HepG2 (cell line): ENCODE results near the gene ASH1L. TPM values are rescaled to one million over a fixed set of nuclear protein-coding genes. Genes with fewer than 3 reads are reported as not detected.

Source experiments
- AHR ChIP-seq: IDR thresholded peaks from 2 replicates; pipeline ENCODE4 v1.6.1; 2018; ENCODE audit warnings: missing genetic modification reagents, missing compliant biosample characterization
- ATF6 ChIP-seq: sonication (generic); formaldehyde crosslinking; conservative IDR thresholded peaks from 2 replicates; pipeline ENCODE4 v1.4.0; 2020; ENCODE audit warnings: missing genetic modification reagents
- FOXO1 ChIP-seq: sonication (generic); formaldehyde crosslinking; IDR thresholded peaks from 2 replicates; pipeline ENCODE4 v1.4.0; 2020; ENCODE audit warnings: missing genetic modification reagents
- GATAD2A ChIP-seq: IDR thresholded peaks from 2 replicates; pipeline ENCODE4 v1.6.1; 2016
- HNRNPK ChIP-seq: fragments of 200-400 bp; formaldehyde crosslinking; IDR thresholded peaks from 2 replicates; pipeline ENCODE4 v1.6.1; 2018; ENCODE audit warnings: low read length, low read depth, moderate library complexity, mild to moderate bottlenecking; ENCODE audit not compliant: poor library complexity, severe bottlenecking
- KLF16 ChIP-seq, 2 experiments: sonication (generic) in 1 of 2; formaldehyde crosslinking in 1 of 2; IDR thresholded peaks; 2 replicates each; pipeline versions ENCODE4 v1.6.1 to v1.8.0; 2016 to 2023; ENCODE audit warnings: missing genetic modification reagents in 2 of 2, missing compliant biosample characterization in 1 of 2
- RARA ChIP-seq: IDR thresholded peaks from 2 replicates; pipeline ENCODE4 v1.6.1; 2016; ENCODE audit warnings: missing genetic modification reagents, missing compliant biosample characterization
- REL ChIP-seq: sonication (generic); formaldehyde crosslinking; conservative IDR thresholded peaks from 2 replicates; pipeline ENCODE4 v1.8.0; 2022; ENCODE audit warnings: mild to moderate bottlenecking, missing genetic modification reagents, moderate library complexity
- RFXAP ChIP-seq: sonication (generic); formaldehyde crosslinking; IDR thresholded peaks from 2 replicates; pipeline ENCODE4 v1.4.0; 2020; ENCODE audit warnings: missing genetic modification reagents, borderline replicate concordance
- SP140L ChIP-seq: sonication (generic); formaldehyde crosslinking; IDR thresholded peaks from 2 replicates; pipeline ENCODE4 v1.4.0; 2020; ENCODE audit warnings: missing genetic modification reagents, borderline replicate concordance
- TBX2 ChIP-seq: sonication (generic); formaldehyde crosslinking; IDR thresholded peaks from 2 replicates; pipeline ENCODE4 v1.5.0; 2020; ENCODE audit warnings: missing genetic modification reagents, mild to moderate bottlenecking, borderline replicate concordance
- THAP7 ChIP-seq: sonication (generic); formaldehyde crosslinking; IDR thresholded peaks from 2 replicates; pipeline ENCODE4 v1.8.1; 2023; ENCODE audit warnings: mild to moderate bottlenecking, missing genetic modification reagents
- TRIM24 ChIP-seq: sonication (generic); formaldehyde crosslinking; IDR thresholded peaks from 2 replicates; pipeline ENCODE4 v1.8.0; 2022; ENCODE audit warnings: mild to moderate bottlenecking, missing genetic modification reagents
- TSC22D2 ChIP-seq: sonication (generic); formaldehyde crosslinking; IDR thresholded peaks from 2 replicates; pipeline ENCODE4 v1.5.1; 2020; ENCODE audit warnings: missing genetic modification reagents, mild to moderate bottlenecking, borderline replicate concordance
- XBP1 ChIP-seq: sonication (generic); formaldehyde crosslinking; IDR thresholded peaks from 2 replicates; pipeline ENCODE4 v1.5.0; 2020; ENCODE audit warnings: missing genetic modification reagents
- ZBTB26 ChIP-seq: IDR thresholded peaks from 2 replicates; pipeline ENCODE4 v1.6.1; 2016; ENCODE audit warnings: missing compliant biosample characterization, missing genetic modification reagents, borderline replicate concordance
- ZFP36 ChIP-seq: fragments of 150-350 bp; IDR thresholded peaks from 2 replicates; pipeline ENCODE4 v1.6.1; 2018; ENCODE audit warnings: borderline replicate concordance, low read length, low read depth; ENCODE audit not compliant: partially characterized antibody
- ZNF138 ChIP-seq: sonication (generic); formaldehyde crosslinking; IDR thresholded peaks from 2 replicates; pipeline ENCODE4 v1.5.0; 2020; ENCODE audit warnings: mild to moderate bottlenecking, low read depth, missing genetic modification reagents
- ZNF235 ChIP-seq: sonication (generic); formaldehyde crosslinking; IDR thresholded peaks from 2 replicates; pipeline ENCODE4 v1.8.1; 2023; ENCODE audit warnings: mild to moderate bottlenecking, missing genetic modification reagents, borderline replicate concordance
- ZNF282 ChIP-seq: fragments of 450-650 bp; IDR thresholded peaks from 2 replicates; pipeline ENCODE4 v1.6.1; 2018; ENCODE audit not compliant: partially characterized antibody
- ZNF589 ChIP-seq: sonication (generic); formaldehyde crosslinking; conservative IDR thresholded peaks from 2 replicates; pipeline ENCODE4 v1.8.0; 2022; ENCODE audit warnings: mild to moderate bottlenecking, moderate library complexity, missing genetic modification reagents
- ZNF776 ChIP-seq: sonication (generic); formaldehyde crosslinking; IDR thresholded peaks from 2 replicates; pipeline ENCODE4 v1.4.0; 2020; ENCODE audit warnings: mild to moderate bottlenecking, missing genetic modification reagents
- ZNF784 ChIP-seq: sonication (generic); formaldehyde crosslinking; IDR thresholded peaks from 2 replicates; pipeline ENCODE4 v1.5.1; 2020; ENCODE audit warnings: missing genetic modification reagents, mild to moderate bottlenecking, borderline replicate concordance
- ZNF788 ChIP-seq: sonication (generic); formaldehyde crosslinking; IDR thresholded peaks from 2 replicates; pipeline ENCODE4 v1.5.0; 2020; ENCODE audit warnings: mild to moderate bottlenecking, missing genetic modification reagents, borderline replicate concordance
- ZSCAN30 ChIP-seq: sonication (generic); formaldehyde crosslinking; IDR thresholded peaks from 2 replicates; pipeline ENCODE4 v1.5.0; 2020; ENCODE audit warnings: mild to moderate bottlenecking, missing genetic modification reagents
- polyA plus RNA-seq, 8 experiments: library from polyadenylated mRNA; depleted of rRNA in 3 of 8; stranded (reverse) in 7 of 8; unstranded in 1 of 8; fragments of >200 nt; fragmentation: Illumina TruSeq in 4 of 8; extraction: Trizol in 4 of 8; gene quantifications; 2 replicates each; pipeline versions ENCODE4 v1.2.1 to v1.2.3, GENCODE V29; 2011 to 2016; ENCODE audit warnings: low read depth in 4 of 8, missing spikeins in 1 of 8, mixed read lengths in 1 of 8; ENCODE audit not compliant: insufficient read depth in 1 of 8
- total RNA-seq, 5 experiments: library from RNA; depleted of rRNA; stranded (reverse); fragments of >200 nt; fragmentation: Illumina TruSeq; extraction: Trizol; gene quantifications; 2 replicates each; pipeline ENCODE4 v1.2.3, GENCODE V29; 2016; ENCODE audit warnings: low read depth in 1 of 5

The ASH1L gene
- total and polyA plus RNA-seq, 2 of the 13 experiments (the other 11 are each of a cell fraction or from before 2014, with no cell fraction given) = 10.2 to 15.3 TPM

GRCh38 chr1:155300553-155301329 is 261.9 kb downstream of the ASH1L start (continued):
- TF ChIP-seq ZNF235 (CRISPR knock-in tag) (no peak), TSC22D2 (CRISPR knock-in tag) (peak; percentile 58; the same call in 1 of the 2 replicates), FOXO1 (CRISPR knock-in tag) (peak; percentile 80), ZNF589 (CRISPR knock-in tag) (no peak), REL (CRISPR knock-in tag) (no peak), ZNF784 (peak; percentile 59; the same call in 1 of the 2 replicates), ZNF138 (no peak), XBP1 (CRISPR knock-in tag) (0 out of 2 replicates have a peak, but pooled peaks have one; percentile 57), ZNF788 (peak; percentile 92; the same call in 1 of the 2 replicates), ATF6 (CRISPR knock-in tag) (0 out of 2 replicates have a peak, but pooled peaks have one; percentile 56), TBX2 (peak; percentile 81; the same call in 1 of the 2 replicates), ZSCAN30 (no peak), RFXAP (CRISPR knock-in tag) (no peak; the same call in 1 of the 2 replicates), ZFP36 (no peak), KLF16 (CRISPR knock-in tag; IDR thresholded peaks at IDR 0.05) (peak in 1 of 2 experiments; percentile 63; a peak in 2 of 4 replicates), ZNF776 (CRISPR knock-in tag) (no peak), HNRNPK (no peak), AHR (peak; percentile 90; the same call in 1 of the 2 replicates), RARA (CRISPR knock-in tag) (peak; percentile 65), ZNF282 (no peak), ZBTB26 (CRISPR knock-in tag) (peak; percentile 84), GATAD2A (CRISPR knock-in tag) (peak; percentile 93), THAP7 (CRISPR knock-in tag) (peak; percentile 69; the same call in 1 of the 2 replicates), SP140L (CRISPR knock-in tag) (peak; percentile 67; the same call in 1 of the 2 replicates), TRIM24 (no peak)
